Panc1 (cell line): ENCODE measurements around the gene ZBTB34. TPM values are rescaled to one million over a fixed set of nuclear protein-coding genes. Genes with fewer than 3 reads are reported as not detected.
"Not testable (repeated sequence)": the region's sequence is repeated elsewhere in the genome, so short reads cannot be mapped to it uniquely, and the experiment has no call there.

Experiments
- ATAC-seq: fragments of 200-7000 bp; cut with Tn5 transposase; 2 replicates; pipeline ENCODE4 v1.9.1; 2020; ENCODE audit warnings: mild to moderate bottlenecking, moderate library complexity
- BruUV-seq: library from RNA; stranded (reverse); fragments of 400-500 nt; replicated peaks from 2 replicates; lab custom pipeline; 2021; lab: Mats Ljungman, UMichigan
- CTCF ChIA-PET: fragments of 300-600 bp; sonication (Branson Sonifier 250); formaldehyde crosslinking; loops from one replicate; lab custom pipeline; 2022; ENCODE audit warnings: antibody characterized with exemption; lab: Charles Lee
- POLR2A ChIA-PET: fragments of 300-600 bp; sonication (Branson Sonifier 250); formaldehyde crosslinking; loops from one replicate; lab custom pipeline; 2022; ENCODE audit warnings: antibody characterized with exemption; lab: Charles Lee
- DNase-seq: peaks from one replicate; pipeline ENCODE4 v3.0.0-alpha.2; 2010; ENCODE audit warnings: low read depth, low spot score
- H3K27ac ChIP-seq: 2 replicates; pipeline ENCODE4 v1.5.1; 2011; ENCODE audit warnings: mild to moderate bottlenecking, low read length, inconsistent platforms
- H3K27me3 ChIP-seq: fragments of 200-500 bp; sonication (Bioruptor generic); 2 replicates; pipeline ENCODE4 v1.6.0; 2014; ENCODE audit warnings: low read length, inconsistent platforms; ENCODE audit not compliant: control insufficient read depth, insufficient read depth
- H3K36me3 ChIP-seq: fragments of 200-500 bp; sonication (Bioruptor generic); 2 replicates; pipeline ENCODE4 v1.5.1; 2014; ENCODE audit warnings: inconsistent platforms, mild to moderate bottlenecking, low read length, moderate library complexity; ENCODE audit not compliant: control insufficient read depth, insufficient read depth
- H3K4me1 ChIP-seq: 2 replicates; pipeline ENCODE4 v1.5.1; 2011; ENCODE audit warnings: inconsistent platforms, mild to moderate bottlenecking, low read length, moderate library complexity; ENCODE audit not compliant: control insufficient read depth, insufficient read depth
- H3K4me3 ChIP-seq, 2 experiments: 2 replicates each; pipeline ENCODE4 v1.5.1; 2011 to 2012; ENCODE audit warnings: low read depth in 2 of 2, low read length in 2 of 2, mild to moderate bottlenecking in 2 of 2, inconsistent platforms in 1 of 2, moderate library complexity in 1 of 2
- H3K9me3 ChIP-seq: fragments of 200-500 bp; sonication (Bioruptor generic); 2 replicates; pipeline ENCODE4 v1.5.1; 2014; ENCODE audit warnings: low read depth, mild to moderate bottlenecking, inconsistent platforms, low read length, moderate library complexity; ENCODE audit not compliant: control insufficient read depth, insufficient read depth
- CTCF ChIP-seq: fragments of 450-650 bp; IDR thresholded peaks from 2 replicates; pipeline ENCODE4 v1.5.1; 2017; ENCODE audit warnings: mild to moderate bottlenecking
- POLR2AphosphoS5 ChIP-seq: IDR thresholded peaks from 2 replicates; pipeline ENCODE4 v1.6.1; 2012; ENCODE audit warnings: mild to moderate bottlenecking, low read depth, low read length, moderate library complexity
- SIN3A ChIP-seq: IDR thresholded peaks from 2 replicates; pipeline ENCODE4 v1.6.1; 2012; ENCODE audit warnings: low read depth, mild to moderate bottlenecking, low read length, moderate library complexity, borderline replicate concordance; ENCODE audit not compliant: insufficient read depth
- TCF7L2 ChIP-seq: IDR thresholded peaks from 2 replicates; pipeline ENCODE4 v1.6.1; 2011; ENCODE audit warnings: mild to moderate bottlenecking, low read depth, low read length, inconsistent platforms
- in situ Hi-C: cut with HindIII; loops from 2 replicates; pipeline ENCODE4 v1.10.0; 2016; ENCODE audit warnings: low sequenced_read_pairs, low pct_unique_long_range_greater_than_20kb
- intact Hi-C: fragments of 100-400 bp; cut with micrococcal nuclease; formaldehyde crosslinking; loops from one replicate; pipeline ENCODE4 v1.10.0; 2022; ENCODE audit not compliant: unreplicated experiment
- total RNA-seq: library from RNA; stranded (reverse); gene quantifications from one replicate; pipeline ENCODE4 v1.2.1, GENCODE V29; 2021; ENCODE audit not compliant: unreplicated experiment
- TF ChIP-seq, protein P1 (sequence below), 2 experiments: IDR thresholded peaks; 2 replicates each; pipeline ENCODE4 v1.6.1; 2011 to 2012; ENCODE audit warnings: low read depth in 2 of 2, control low read depth in 1 of 2, low read length in 1 of 2, mild to moderate bottlenecking in 1 of 2, moderate library complexity in 1 of 2; ENCODE audit not compliant: insufficient read depth in 1 of 2

Gene ZBTB34
- total RNA-seq, 1 experiment from 2014 or later, result 5.5 TPM

DNA sequence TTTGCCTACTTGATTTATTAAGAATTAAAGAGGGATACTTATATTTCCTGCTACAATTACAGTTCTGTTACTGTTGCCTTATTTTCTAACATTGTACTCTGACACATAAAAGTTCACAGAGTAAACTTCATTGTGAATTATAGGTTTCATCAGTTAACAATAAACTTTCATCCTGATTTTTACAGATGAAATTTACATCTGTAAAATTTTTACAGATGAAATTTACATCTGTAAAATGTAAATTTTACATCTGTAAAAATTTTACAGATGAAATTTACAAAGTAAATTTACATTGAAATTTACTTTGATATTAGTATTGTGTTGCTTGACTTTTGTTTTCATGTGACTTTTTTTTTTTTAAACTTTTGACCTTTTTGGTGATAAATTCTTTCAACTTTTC, 46.3 kb upstream of the ZBTB34 start:
- TF ChIP-seq POLR2AphosphoS5 (no peak), TCF7L2 (no peak), CTCF (no peak), SIN3A (no peak)
- TF ChIP-seq, protein P1, sequence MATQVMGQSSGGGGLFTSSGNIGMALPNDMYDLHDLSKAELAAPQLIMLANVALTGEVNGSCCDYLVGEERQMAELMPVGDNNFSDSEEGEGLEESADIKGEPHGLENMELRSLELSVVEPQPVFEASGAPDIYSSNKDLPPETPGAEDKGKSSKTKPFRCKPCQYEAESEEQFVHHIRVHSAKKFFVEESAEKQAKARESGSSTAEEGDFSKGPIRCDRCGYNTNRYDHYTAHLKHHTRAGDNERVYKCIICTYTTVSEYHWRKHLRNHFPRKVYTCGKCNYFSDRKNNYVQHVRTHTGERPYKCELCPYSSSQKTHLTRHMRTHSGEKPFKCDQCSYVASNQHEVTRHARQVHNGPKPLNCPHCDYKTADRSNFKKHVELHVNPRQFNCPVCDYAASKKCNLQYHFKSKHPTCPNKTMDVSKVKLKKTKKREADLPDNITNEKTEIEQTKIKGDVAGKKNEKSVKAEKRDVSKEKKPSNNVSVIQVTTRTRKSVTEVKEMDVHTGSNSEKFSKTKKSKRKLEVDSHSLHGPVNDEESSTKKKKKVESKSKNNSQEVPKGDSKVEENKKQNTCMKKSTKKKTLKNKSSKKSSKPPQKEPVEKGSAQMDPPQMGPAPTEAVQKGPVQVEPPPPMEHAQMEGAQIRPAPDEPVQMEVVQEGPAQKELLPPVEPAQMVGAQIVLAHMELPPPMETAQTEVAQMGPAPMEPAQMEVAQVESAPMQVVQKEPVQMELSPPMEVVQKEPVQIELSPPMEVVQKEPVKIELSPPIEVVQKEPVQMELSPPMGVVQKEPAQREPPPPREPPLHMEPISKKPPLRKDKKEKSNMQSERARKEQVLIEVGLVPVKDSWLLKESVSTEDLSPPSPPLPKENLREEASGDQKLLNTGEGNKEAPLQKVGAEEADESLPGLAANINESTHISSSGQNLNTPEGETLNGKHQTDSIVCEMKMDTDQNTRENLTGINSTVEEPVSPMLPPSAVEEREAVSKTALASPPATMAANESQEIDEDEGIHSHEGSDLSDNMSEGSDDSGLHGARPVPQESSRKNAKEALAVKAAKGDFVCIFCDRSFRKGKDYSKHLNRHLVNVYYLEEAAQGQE (IDR thresholded peaks at IDR 0.05; ENCODE audit: insufficient read depth in 1 of 2, low read depth in 2 of 2, low read length in 1 of 2), result no peak
- no TSS peak for BruUV-seq
- intact Hi-C loops (no loop called here), in situ Hi-C loops (no loop called here)
- DNase-seq (no peak), ATAC-seq (no peak)
- Histone ChIP-seq H3K4me3 (no peak overlapping the region), H3K9me3 (peaks cover 4% of the 10 kb centered on the region; the same call in 1 of the 2 replicates), H3K4me1 (no peaks in the 10 kb centered on the region; the same call in 1 of the 2 replicates), H3K36me3 (no peaks in the 10 kb centered on the region), H3K27ac (no peak overlapping the region), H3K27me3 (no peaks in the 10 kb centered on the region)
- CTCF ChIA-PET, result no interaction called here
- POLR2A ChIA-PET, result no interaction called here

DNA sequence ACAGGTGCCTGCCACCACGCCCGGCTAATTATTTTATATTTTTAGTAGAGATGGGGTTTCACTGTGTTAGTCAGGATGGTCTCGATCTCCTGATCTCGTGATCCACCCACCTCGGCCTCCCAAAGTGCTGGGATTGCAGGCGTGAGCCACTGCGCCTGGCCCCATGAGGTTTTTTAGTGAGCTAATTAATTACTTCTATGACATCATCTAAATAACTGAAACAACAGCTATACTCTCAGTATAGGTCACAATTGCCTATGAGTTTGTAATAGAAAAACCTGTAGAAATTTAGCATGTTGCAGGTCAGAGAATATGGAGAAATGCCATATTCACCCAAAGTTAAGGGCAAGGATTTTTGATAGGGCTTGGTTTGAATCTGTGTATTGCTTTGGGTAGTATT, 42.8 kb upstream of the ZBTB34 start:
- H3K4me1 ChIP-seq, ATAC-seq, H3K9me3 ChIP-seq, H3K27me3 ChIP-seq, intact Hi-C loops, H3K36me3 ChIP-seq, in situ Hi-C loops, DNase-seq, H3K4me3 ChIP-seq, CTCF ChIA-PET, POLR2A ChIA-PET, H3K27ac ChIP-seq, BruUV-seq: not testable (repeated sequence)

DNA sequence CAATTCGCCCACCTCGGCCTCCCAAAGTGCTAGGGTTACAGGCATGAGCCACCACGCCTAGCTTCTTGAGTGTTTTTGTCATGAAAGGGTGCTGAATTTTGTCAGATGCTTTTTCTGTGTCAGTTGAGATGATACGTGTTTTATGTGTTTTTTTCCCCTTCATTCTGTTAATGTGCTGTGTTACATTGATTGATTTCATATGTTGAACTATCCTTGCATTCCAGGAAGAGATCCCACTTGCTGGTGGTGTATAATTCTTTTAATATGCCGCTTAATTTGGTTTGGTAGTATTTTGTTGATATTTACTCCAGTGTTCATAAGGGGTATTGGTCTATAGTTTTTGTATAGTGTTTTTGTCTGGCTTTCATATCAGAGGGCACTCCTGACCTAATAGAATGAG, 42.0 kb upstream of the ZBTB34 start:
- TF ChIP-seq, protein P1 (IDR thresholded peaks at IDR 0.05; ENCODE audit: insufficient read depth in 1 of 2, low read depth in 2 of 2, low read length in 1 of 2), result no peak
- TF ChIP-seq CTCF (no peak), SIN3A (no peak), POLR2AphosphoS5 (no peak)
- Histone ChIP-seq H3K27ac (no peak overlapping the region), H3K27me3 (no peaks in the 10 kb centered on the region), H3K36me3 (no peaks in the 10 kb centered on the region; the same call in 1 of the 2 replicates), H3K9me3 (peaks cover 7% of the 10 kb centered on the region; the same call in 1 of the 2 replicates), H3K4me1 (no peaks in the 10 kb centered on the region), H3K4me3 (no peak overlapping the region)
- CTCF ChIA-PET, result no interaction called here
- DNase-seq (no peak), ATAC-seq (no peak)
- no TSS peak for BruUV-seq
- intact Hi-C loops (no loop called here), in situ Hi-C loops (no loop called here)
- POLR2A ChIA-PET, result no interaction called here
